Mucosa of gallbladder (tissue), 1 donor: ENCODE results near the gene AXIN1. TPM values are rescaled to one million over a fixed set of nuclear protein-coding genes. Genes with fewer than 3 reads are reported as not detected.

Experiments used
- DNase-seq: peaks from one replicate; pipeline ENCODE4 v3.0.0-alpha.2; 2020; ENCODE audit warnings: low spot score
- total RNA-seq: library from RNA; stranded (reverse); gene quantifications from one replicate; pipeline ENCODE4 v1.2.1, GENCODE V29; 2021
- donor health status: DM: no; HTN: no; CAD: no.

Gene AXIN1
- total RNA-seq, 1 donor from 2014 or later, result 29.2 TPM

- no peak for DNase-seq
Measured at GRCh38 chr16:305916-306626, 46.5 kb downstream of the AXIN1 start.

DNA sequence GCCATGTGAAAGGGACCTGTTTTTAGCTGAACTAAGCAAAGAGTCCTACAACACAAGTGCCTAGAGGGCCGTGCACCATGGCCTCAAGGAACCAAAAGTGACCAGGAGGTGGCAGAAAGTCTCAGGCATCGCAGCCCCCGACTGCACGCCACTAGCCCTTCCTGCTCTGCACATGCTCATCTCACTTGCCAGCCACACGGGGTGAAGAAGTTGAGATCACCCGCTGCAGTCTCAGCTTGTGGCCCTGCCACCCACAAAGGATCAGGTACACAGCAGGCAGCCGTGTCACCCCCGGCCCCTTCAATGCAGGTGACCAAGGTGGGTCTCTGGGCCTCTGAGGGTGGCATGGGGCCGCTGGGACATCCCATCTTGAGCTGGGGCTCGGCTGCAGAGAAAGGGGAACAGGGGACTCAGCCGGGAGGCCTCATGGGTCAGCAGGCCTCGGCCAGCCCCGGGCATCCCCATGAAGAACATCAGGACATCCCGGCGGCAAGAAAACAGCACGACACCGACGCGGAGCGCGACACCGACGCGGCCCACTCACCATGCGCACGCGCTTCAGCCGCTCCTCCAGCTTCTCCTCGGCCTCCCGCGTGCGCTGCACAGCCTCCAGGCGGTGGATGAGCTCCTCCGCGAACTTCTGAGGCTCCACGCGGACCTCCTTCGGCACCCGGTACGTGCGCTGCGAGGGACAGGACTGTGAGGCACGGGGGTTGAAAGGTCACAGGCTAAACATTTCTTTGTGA is 48.6 kb downstream of the AXIN1 start:
- DNase-seq, result no peak

GRCh38 chr16:301950-302349 is 50.6 kb downstream of the AXIN1 start:
- DNase-seq, result no peak

DNA sequence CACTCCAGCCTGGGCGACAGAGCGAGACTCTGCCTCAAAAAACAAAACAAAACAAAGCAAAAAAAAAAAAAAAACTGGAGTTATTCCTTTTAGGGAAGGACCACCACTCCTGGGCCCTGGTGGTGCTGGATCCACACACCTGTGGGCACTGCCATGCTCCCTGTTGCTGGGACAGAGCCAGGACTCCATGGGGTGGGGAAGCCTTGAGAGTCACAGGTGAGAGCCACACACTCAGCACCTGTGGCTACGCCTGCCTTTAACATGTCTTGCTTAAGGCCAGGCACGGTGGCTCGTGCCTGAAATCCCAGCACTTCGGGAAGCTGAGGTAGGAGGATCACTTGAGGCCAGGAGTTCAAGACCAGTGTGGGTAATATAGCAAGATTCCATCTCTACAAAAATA is 51.3 kb downstream of the AXIN1 start:
- DNase-seq, result no peak

DNA sequence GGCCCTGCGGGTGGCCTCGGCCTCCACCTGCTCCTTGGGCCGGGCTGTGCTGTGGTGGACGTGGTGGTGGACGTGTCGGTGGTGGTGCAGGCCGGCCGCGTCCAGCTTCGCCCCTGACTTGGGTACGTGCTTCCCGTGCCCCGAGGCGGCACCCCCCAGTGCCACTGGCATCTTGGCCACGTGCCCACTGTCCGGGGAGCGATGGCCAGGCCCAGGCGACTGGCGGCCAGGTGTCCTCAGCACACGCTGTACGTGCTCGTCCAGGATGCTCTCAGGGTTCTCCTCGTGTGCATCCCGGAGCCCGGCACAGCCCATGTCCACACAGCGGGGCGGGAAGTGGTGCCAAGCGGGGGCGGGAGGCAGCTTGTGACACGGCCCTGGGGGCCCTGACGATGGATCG is 54.7 kb downstream of the AXIN1 start:
- DNase-seq, result no peak

DNA sequence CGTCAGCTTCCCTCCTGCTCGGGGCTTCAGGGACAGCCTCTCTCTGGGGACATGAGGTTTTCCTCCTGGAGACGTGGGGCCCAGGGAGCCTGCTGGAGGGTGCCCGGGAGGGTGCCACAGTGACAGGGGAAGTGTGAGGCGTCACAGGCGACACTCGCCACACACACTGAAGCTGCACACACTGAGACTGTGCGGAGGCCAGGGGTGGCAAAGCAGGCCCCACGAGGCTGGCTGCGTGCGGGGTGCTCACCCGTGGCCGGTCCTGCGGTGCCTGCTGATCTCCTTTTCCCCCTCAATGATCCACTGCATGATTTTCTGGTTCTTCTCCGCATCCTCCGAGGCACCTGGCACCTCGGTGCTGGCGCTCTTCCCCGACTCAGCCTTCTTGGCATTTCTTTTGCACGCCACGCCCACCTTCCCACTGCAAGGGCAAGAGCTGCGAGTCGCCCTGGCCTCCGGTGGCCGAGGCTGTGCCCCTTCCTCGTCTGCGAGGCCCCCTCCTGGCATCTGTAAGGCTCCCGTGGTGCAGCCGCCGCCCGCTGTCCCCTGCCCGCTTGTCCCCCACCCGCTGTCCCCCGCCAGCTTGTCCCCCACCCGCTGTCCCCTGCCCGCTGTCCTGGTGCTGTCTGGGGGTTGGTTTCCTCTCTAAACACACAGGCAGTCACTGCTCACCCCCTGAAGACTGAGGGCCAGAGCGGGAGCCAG is 55.6 kb downstream of the AXIN1 start:
- no peak for DNase-seq

- DNase-seq, result no peak
Measured at GRCh38 chr16:296276-296675, 56.2 kb downstream of the AXIN1 start.

DNA sequence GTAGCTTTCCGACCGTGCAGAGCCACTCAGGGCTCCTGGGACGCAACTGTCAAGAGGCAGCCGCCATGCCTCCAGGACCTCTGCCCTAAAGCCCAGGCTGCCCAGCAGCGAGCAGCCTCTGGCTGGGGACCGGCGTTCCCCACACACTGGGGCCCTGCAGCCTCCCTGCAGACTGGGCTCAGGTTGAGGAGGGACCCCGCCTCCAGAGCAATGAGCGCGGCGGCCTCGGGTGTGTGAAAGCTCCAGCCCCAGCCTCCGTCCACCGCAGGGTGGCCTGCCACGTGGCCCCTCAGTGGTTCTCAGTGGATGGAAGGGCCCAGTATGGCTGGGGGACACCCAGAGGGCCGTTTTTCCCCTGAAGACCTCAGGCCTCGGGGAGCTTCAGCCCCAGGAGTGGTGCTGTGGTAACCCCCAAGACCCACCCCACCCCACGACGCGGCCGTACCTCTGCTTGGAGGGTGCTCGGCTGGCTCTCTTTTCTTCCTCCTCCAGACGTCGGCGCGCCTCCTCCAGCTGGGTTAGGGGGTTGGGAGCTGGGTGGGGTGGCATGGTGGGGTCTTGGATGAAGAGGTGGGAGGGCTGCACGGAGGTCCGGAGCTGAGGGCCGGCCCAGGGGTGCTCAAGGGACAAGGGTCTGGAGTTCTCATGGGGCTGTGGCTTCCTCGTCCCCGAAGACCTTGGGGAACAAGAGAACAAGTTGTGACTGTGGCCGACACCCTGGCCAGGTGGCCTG is 59.3 kb downstream of the AXIN1 start:
- DNase-seq, result no peak

GRCh38 chr16:291539-291938 is 61.0 kb downstream of the AXIN1 start:
- no peak for DNase-seq

DNA sequence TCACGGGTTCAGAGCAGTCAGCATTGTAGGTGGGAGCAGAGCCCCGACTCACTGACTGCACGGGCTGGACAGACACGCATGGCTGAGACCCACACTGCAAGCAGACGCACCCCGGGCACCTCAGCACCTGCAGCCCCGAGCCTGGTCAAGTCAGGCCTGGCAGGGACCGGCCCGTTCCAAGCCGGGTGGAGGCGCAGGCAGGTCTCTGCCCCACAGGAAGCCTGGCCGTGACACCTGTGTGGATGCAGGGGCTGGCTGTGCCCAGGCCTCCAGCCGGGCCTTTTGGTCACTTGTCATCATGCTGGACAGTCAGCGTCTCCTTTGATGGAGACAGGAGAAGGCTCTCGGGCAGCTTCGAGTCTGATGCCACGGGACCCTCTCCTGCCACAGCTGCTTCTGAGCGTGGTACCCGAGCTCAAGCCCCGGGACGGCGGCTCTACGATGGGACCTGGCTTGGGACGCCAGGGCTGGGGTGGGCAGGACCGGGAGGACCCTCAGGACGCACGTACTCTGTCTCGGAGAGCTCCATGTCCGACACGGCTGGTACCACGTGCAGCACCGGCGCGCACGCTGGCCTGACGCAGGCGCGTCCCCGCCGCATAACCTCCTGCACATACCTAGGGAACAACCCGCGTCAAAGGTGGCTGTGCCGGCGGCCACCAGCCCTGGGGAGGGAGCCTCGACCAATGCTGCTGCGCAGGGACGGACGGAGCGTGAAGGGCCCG is 61.7 kb downstream of the AXIN1 start:
- DNase-seq, result no peak

DNA sequence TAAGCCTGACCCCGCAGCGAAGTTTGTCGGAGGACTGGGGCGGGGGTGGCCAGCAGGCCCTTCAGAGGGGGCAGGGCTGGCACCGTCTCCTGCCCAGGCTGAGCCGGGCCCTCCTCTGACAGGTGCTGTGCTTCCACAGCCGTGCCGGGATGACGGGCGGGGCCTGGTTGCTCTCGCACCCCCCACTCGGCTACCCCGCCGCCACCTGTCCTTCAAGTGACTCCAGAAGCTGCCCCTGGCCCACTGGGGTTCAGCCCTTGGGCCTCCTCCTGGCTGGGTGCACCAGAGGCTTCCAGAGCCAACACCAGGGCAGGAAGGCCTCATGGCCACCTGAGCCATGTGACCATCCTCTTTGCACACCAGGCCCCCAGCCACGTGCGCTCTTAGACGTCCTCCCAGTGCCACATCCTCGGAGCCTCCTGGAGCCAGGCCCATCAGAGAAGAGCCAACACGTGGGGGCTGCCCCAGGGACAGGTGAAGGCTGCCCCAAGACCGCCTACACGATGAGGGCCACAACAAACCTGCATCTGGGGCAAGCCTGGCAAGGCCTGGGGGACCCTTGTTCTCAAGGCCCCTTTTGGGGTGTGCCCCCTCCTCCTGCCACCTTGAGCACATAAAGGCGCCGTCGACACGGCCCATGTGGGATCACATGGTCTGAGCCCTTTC is 62.4 kb downstream of the AXIN1 start:
- no peak for DNase-seq

DNA sequence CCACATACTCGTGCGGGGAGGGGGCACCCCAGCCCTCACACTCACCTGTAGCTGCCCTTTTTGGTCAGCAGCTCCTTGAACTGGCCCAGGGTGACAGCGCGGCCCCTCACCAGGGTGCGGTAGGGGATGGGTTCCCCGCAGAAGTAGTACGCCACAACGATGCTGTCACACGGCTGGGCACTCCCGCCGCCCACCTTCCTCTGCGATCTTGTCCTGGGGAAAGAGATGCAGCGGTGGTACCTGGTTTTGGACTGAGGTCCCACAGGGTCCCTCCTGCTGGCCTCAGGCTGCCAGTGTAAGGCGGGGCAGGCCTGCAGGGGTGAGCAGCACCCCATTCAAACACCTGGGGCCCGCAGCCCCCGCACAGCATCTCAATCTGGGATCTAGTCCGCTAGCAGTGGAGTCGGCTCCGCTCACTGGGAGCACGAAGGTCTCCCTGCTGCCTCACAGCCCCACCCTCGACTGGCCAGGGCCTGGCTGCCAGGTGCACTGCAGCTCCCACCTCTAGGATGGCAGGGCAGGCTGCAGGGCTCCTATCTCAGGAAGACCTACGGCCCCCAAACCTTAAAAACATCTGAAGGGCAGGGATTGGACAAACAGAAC is 63.0 kb downstream of the AXIN1 start:
- no peak for DNase-seq

- no peak for DNase-seq
Measured at GRCh38 chr16:287981-288920, 64.3 kb downstream of the AXIN1 start.

DNA sequence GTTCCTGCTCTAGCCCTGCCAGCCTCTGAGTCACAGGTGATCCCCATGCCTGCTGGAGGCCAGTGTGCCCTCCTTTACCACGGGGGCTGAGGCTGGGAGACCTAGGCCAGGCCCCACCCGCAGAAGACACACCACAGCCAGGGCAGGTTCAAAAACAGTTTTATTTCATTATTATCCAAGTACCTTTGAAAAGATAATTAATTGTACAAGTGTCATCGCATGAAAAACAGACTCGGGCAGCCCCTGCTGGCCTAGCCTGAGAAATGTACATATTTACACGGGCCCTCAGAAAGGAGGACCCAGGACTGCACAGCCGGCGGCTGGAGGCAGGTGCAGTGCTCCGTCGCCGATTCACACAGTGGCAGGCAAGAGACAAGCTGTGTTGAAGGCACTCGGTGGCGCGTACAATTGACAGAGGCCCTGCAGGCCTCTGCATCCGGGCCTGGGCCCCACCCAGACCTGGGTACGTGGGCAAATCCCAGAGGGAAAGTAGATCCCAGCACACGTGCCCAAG is 65.2 kb downstream of the AXIN1 start:
- no peak for DNase-seq

- DNase-seq, result no peak
Measured at GRCh38 chr16:286491-287297, 65.8 kb downstream of the AXIN1 start.

- no peak for DNase-seq
Measured at GRCh38 chr16:285146-286055, 67.1 kb downstream of the AXIN1 start.
